Common myeloid progenitor, CD34-positive (primary cell): ENCODE results near the gene E2F6.

Source experiments
- CTCF ChIA-PET: fragments of 350-600 bp; sonication (Branson Sonifier 250); formaldehyde crosslinking; loops from one replicate; lab custom pipeline; 2021; ENCODE audit warnings: antibody characterized with exemption; lab: Charles Lee
- POLR2A ChIA-PET: fragments of 350-600 bp; sonication (Branson Sonifier 250); formaldehyde crosslinking; loops from one replicate; lab custom pipeline; 2021; ENCODE audit warnings: antibody characterized with exemption; lab: Charles Lee
- DNase-seq, 3 donors: peaks; one replicate each; pipeline versions ENCODE4 v3.0.0 to v3.0.0-alpha.2; 2013
- H3K27ac ChIP-seq, 2 experiments: 1 replicate in 1 of 2; 2 replicates in 1 of 2; pipeline ENCODE4 v1.7.0; 2013; ENCODE audit warnings: inconsistent platforms in 2 of 2, low read length in 2 of 2, mild to moderate bottlenecking in 2 of 2, low read depth in 1 of 2, moderate library complexity in 1 of 2; ENCODE audit not compliant: severe bottlenecking in 2 of 2, insufficient read depth in 1 of 2, poor library complexity in 1 of 2
- H3K27me3 ChIP-seq, 5 experiments: replicated peaks in 2 of 5; 1 replicate in 3 of 5; 2 replicates in 2 of 5; pipeline versions ENCODE4 v1.6.1 to v1.7.0; 2013; ENCODE audit warnings: low read length in 4 of 5, mild to moderate bottlenecking in 2 of 5, moderate library complexity in 2 of 5, inconsistent platforms in 1 of 5; ENCODE audit not compliant: insufficient read depth in 5 of 5, control insufficient read depth in 4 of 5
- H3K36me3 ChIP-seq, 4 experiments: 1 replicate in 2 of 4; 2 replicates in 2 of 4; pipeline versions ENCODE4 v1.6.1 to v1.7.0; 2013; ENCODE audit warnings: low read length in 3 of 4, control low read depth in 1 of 4, mild to moderate bottlenecking in 1 of 4; ENCODE audit not compliant: control insufficient read depth in 4 of 4, insufficient read depth in 4 of 4
- H3K4me1 ChIP-seq, 4 experiments: 1 replicate in 3 of 4; 2 replicates in 1 of 4; pipeline versions ENCODE4 v1.6.1 to v1.7.1; 2013; ENCODE audit warnings: low read length in 3 of 4, mild to moderate bottlenecking in 3 of 4, control low read depth in 1 of 4, inconsistent platforms in 1 of 4, moderate library complexity in 1 of 4; ENCODE audit not compliant: control insufficient read depth in 4 of 4, insufficient read depth in 4 of 4; ENCODE audit errors: control extremely low read depth in 1 of 4
- H3K4me3 ChIP-seq, 7 experiments: 1 replicate in 4 of 7; 2 replicates in 3 of 7; pipeline versions ENCODE4 v1.5.1 to v1.7.0; 2013; ENCODE audit warnings: mild to moderate bottlenecking in 7 of 7, low read length in 6 of 7, moderate library complexity in 6 of 7, inconsistent platforms in 2 of 7, low read depth in 2 of 7, control low read depth in 1 of 7; ENCODE audit not compliant: insufficient read depth in 4 of 7, control insufficient read depth in 1 of 7; ENCODE audit errors: extremely low read depth in 1 of 7
- H3K9me3 ChIP-seq, 5 experiments: 1 replicate in 4 of 5; 2 replicates in 1 of 5; pipeline versions ENCODE4 v1.6.1 to v1.7.1; 2013; ENCODE audit warnings: low read length in 4 of 5, mild to moderate bottlenecking in 2 of 5, inconsistent platforms in 1 of 5, low read depth in 1 of 5, moderate library complexity in 1 of 5; ENCODE audit not compliant: control insufficient read depth in 4 of 5, insufficient read depth in 2 of 5; ENCODE audit errors: control extremely low read depth in 1 of 5
- WGBS: methylation state at CpG from one replicate; pipeline ENCODE4 v1.1.5; 2013; ENCODE audit not compliant: insufficient coverage; 5-methylcytosine and 5-hydroxymethylcytosine counted together

E2F6 gene

GRCh38 chr2:11430729-11431128 lies 35.2 kb downstream of the E2F6 start:
- H3K27ac ChIP-seq = no peak overlapping the region
- no peaks in the 10 kb centered on the region for H3K36me3 ChIP-seq
- H3K27me3 ChIP-seq = no peaks in the 10 kb centered on the region
- H3K4me3 ChIP-seq = no peak overlapping the region
- ChIA-PET CTCF (no interaction called here), POLR2A (interaction anchor here (0.7 kb wide), 1 partner anchor 32 kb away, joined by 3 read pairs; no protein-coding TSS in a partner anchor)
- H3K4me1 ChIP-seq = no peaks in the 10 kb centered on the region
- no peaks in the 10 kb centered on the region for H3K9me3 ChIP-seq
- WGBS = 98% methylated on average over 5 of the region's 5 CpGs
- no peak for DNase-seq

GRCh38 chr2:11427224-11427623 lies 38.7 kb downstream of the E2F6 start:
- Histone ChIP-seq H3K4me1 (no peaks in the 10 kb centered on the region), H3K9me3 (no peaks in the 10 kb centered on the region), H3K27me3 (no peaks in the 10 kb centered on the region), H3K36me3 (no peaks in the 10 kb centered on the region), H3K4me3 (no peak overlapping the region), H3K27ac (no peak overlapping the region)
- POLR2A ChIA-PET = no interaction called here
- CTCF ChIA-PET = no interaction called here
- no peak for DNase-seq

DNA sequence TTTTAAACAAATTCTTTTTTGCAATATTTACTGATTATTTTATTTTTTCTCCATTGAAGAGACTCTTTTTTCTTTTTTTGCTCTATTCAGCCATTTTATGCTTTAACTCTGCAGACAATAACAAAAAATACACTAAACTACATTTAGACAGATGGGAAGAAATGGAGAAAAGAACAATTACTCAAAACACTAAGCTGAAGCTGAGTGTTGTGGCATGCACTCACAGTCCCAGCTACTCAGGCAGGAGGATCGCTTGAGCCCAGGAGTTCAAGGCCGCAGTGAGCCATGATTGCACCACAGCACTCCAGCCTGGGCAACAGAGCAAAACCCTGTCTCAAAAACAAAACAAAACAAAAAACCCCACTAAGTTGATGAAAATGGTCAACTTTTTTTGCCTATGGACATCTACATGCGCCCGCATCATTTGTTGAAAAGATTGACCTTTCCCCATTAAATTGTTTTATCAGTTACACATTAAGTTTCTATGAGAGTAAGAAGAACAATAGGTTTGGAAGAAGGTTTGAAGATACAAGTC lies 43.0 kb downstream of the E2F6 start:
- no peak overlapping the region for H3K4me3 ChIP-seq
- no peaks in the 10 kb centered on the region for H3K27me3 ChIP-seq
- DNase-seq = no peak
- H3K27ac ChIP-seq = no peak overlapping the region
- H3K4me1 ChIP-seq = no peaks in the 10 kb centered on the region
- peaks cover 0 to 5% (median 3%) of the 10 kb centered on the region in 5 experiments for H3K9me3 ChIP-seq
- ChIA-PET CTCF (no interaction called here), POLR2A (no interaction called here)
- H3K36me3 ChIP-seq = no peaks in the 10 kb centered on the region
- 100% methylated on average over 2 of the region's 4 CpGs for WGBS

DNA sequence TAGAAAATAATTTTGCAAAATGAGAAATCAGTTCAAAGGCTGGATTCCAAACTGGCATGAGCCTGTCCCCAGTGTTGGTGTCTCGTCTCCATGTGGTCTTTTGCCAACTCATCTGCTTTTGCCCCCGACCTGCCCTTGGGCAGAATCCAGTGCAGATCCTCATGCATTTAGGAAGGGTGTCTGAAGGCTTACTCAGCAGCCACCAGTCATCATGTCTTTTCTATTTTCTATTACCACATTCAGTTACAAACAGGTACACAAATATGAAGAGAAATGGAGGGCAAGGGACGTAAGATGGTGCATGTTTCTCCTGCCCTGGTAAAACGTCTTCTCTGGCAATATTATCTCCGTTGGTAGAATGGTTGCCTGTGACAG lies 43.5 kb downstream of the E2F6 start:
- no peak for DNase-seq
- Histone ChIP-seq H3K4me1 (no peaks in the 10 kb centered on the region), H3K27ac (no peak overlapping the region), H3K4me3 (no peak overlapping the region), H3K9me3 (peaks cover 0 to 7% (median 5%) of the 10 kb centered on the region in 5 experiments), H3K36me3 (no peaks in the 10 kb centered on the region), H3K27me3 (no peaks in the 10 kb centered on the region)
- POLR2A ChIA-PET = no interaction called here
- WGBS = 95% methylated on average over 4 of the region's 5 CpGs
- CTCF ChIA-PET = no interaction called here

GRCh38 chr2:11421863-11422490 lies 44.0 kb downstream of the E2F6 start:
- CTCF ChIA-PET = no interaction called here
- Histone ChIP-seq H3K27ac (no peak overlapping the region), H3K9me3 (peaks cover 0 to 12% (median 6%) of the 10 kb centered on the region in 5 experiments), H3K36me3 (no peaks in the 10 kb centered on the region), H3K4me3 (no peak overlapping the region), H3K27me3 (no peaks in the 10 kb centered on the region), H3K4me1 (no peaks in the 10 kb centered on the region)
- POLR2A ChIA-PET = interaction anchor here (0.8 kb wide), 1 partner anchor 111 kb away, joined by 4 read pairs; no protein-coding TSS in a partner anchor
- 96% methylated on average over 5 of the region's 7 CpGs for WGBS
- no peak for DNase-seq

GRCh38 chr2:11420671-11421070 lies 45.3 kb downstream of the E2F6 start:
- ChIA-PET CTCF (no interaction called here), POLR2A (no interaction called here)
- no peak for DNase-seq
- 98% methylated on average over 9 of the region's 9 CpGs for WGBS
- no peak overlapping the region for H3K4me3 ChIP-seq
- H3K27me3 ChIP-seq = no peaks in the 10 kb centered on the region
- H3K4me1 ChIP-seq = no peaks in the 10 kb centered on the region
- H3K9me3 ChIP-seq = peaks cover 0 to 12% (median 6%) of the 10 kb centered on the region in 5 experiments
- no peak overlapping the region for H3K27ac ChIP-seq
- no peaks in the 10 kb centered on the region for H3K36me3 ChIP-seq

DNA sequence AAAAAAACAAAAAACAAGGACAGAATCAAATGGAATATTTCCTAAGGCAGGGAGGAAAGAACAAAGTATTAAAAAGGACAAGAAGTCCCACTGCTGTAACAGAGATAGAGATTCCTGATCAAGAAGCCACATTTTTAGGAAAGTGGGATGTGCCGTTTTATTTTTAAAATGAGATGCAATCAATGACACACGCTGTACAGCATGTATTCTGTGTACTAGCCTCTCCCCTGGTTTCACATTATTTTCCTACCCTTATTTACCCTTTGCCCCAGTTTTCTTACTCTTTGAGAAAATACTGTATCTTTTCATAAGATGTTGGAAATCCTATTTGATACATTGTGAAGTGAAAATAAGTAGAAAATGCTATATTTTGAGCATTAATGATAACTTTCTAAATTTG lies 45.8 kb downstream of the E2F6 start:
- WGBS = no CpG with 5 or more reads among the region's 2 CpGs
- ChIA-PET POLR2A (no interaction called here), CTCF (interaction anchor here (1.1 kb wide), 1 partner anchor 185 kb away, joined by 7 read pairs; no protein-coding TSS in a partner anchor)
- H3K27me3 ChIP-seq = no peaks in the 10 kb centered on the region
- no peak overlapping the region for H3K27ac ChIP-seq
- H3K4me1 ChIP-seq = no peaks in the 10 kb centered on the region
- peaks cover 0 to 12% (median 6%) of the 10 kb centered on the region in 5 experiments for H3K9me3 ChIP-seq
- H3K4me3 ChIP-seq = no peak overlapping the region
- no peaks in the 10 kb centered on the region for H3K36me3 ChIP-seq
- no peak for DNase-seq
